Gastrocnemius medialis (tissue), 4 donors: ENCODE measurements around the gene CLSTN2. TPM values are rescaled to one million over a fixed set of nuclear protein-coding genes. Genes with fewer than 3 reads are reported as not detected.

ENCODE experiments used
- ATAC-seq, 2 donors: fragments of 150-250 bp; one replicate each; pipeline ENCODE4 v1.9.1; 2016
- DNase-seq, 2 donors: peaks; one replicate each; pipeline ENCODE4 v3.0.0-alpha.2; 2019
- H3K27ac ChIP-seq, 4 donors: fragments of 200-600 bp; sonication (generic); 1 replicate in 1 of 4; 2 replicates in 3 of 4; pipeline ENCODE4 v1.5.1; 2016 to 2018; ENCODE audit warnings: mild to moderate bottlenecking in 2 of 4, moderate library complexity in 1 of 4
- H3K27me3 ChIP-seq, 3 donors: fragments of 200-600 bp; sonication (generic) in 2 of 3; 1 replicate in 1 of 3; 2 replicates in 2 of 3; pipeline versions ENCODE4 v1.5.1 to v1.6.0; 2016 to 2019; ENCODE audit warnings: mild to moderate bottlenecking in 1 of 3, moderate library complexity in 1 of 3
- H3K36me3 ChIP-seq, 2 donors: fragments of 200-600 bp; sonication (generic) in 1 of 2; one replicate each; pipeline ENCODE4 v1.5.1; 2017 to 2018
- H3K4me1 ChIP-seq, 2 donors: fragments of 200-600 bp; sonication (generic) in 1 of 2; one replicate each; pipeline ENCODE4 v1.5.1; 2016 to 2017; ENCODE audit warnings: mild to moderate bottlenecking in 2 of 2
- H3K4me3 ChIP-seq, 4 donors: fragments of 200-600 bp; sonication (generic) in 3 of 4; 1 replicate in 1 of 4; 2 replicates in 3 of 4; pipeline ENCODE4 v1.5.1; 2016 to 2019; ENCODE audit warnings: mild to moderate bottlenecking in 2 of 4
- H3K9me3 ChIP-seq, 3 donors: fragments of 200-600 bp; sonication (generic) in 2 of 3; 1 replicate in 1 of 3; 2 replicates in 2 of 3; pipeline ENCODE4 v1.5.1; 2016 to 2019
- POLR2A ChIP-seq, 2 donors: fragments of 450-650 bp; IDR thresholded peaks; one replicate each; pipeline ENCODE4 v1.6.1; 2017; ENCODE audit warnings: antibody characterized with exemption in 2 of 2, mild to moderate bottlenecking in 2 of 2, moderate library complexity in 2 of 2
- in situ Hi-C, 4 donors: fragments of 200-750 bp; cut with MboI; loops; one replicate each; pipeline versions ENCODE4 v1.15.0 to v1.8.0; 2017; ENCODE audit warnings: low sequenced_read_pairs in 4 of 4
- intact Hi-C: fragments of 100-400 bp; cut with DNase I; formaldehyde crosslinking; loops from one replicate; pipeline ENCODE4 v1.15.1; 2023; ENCODE audit warnings: low total_unique reads
- total RNA-seq, 4 donors: library from RNA; depleted of rRNA; stranded (reverse); fragments of >200 nt; gene quantifications; one replicate each; pipeline versions ENCODE4 v1.1.0 to v1.2.3, GENCODE V29; 2016
- TF ChIP-seq, protein P1 (sequence below), 5 experiments: fragments of 450-650 bp in 3 of 5; fragments of 200-600 bp in 2 of 5; sonication (generic) in 2 of 5; IDR thresholded peaks in 4 of 5; conservative IDR thresholded peaks in 1 of 5; 1 replicate in 4 of 5; 2 replicates in 1 of 5; pipeline ENCODE4 v1.5.1; 2016 to 2019; ENCODE audit warnings: antibody characterized with exemption in 5 of 5, mild to moderate bottlenecking in 3 of 5, moderate library complexity in 3 of 5

The CLSTN2 gene
- total RNA-seq, 4 donors from 2014 or later = 1.1 to 4.9 (median 4.0) TPM

DNA sequence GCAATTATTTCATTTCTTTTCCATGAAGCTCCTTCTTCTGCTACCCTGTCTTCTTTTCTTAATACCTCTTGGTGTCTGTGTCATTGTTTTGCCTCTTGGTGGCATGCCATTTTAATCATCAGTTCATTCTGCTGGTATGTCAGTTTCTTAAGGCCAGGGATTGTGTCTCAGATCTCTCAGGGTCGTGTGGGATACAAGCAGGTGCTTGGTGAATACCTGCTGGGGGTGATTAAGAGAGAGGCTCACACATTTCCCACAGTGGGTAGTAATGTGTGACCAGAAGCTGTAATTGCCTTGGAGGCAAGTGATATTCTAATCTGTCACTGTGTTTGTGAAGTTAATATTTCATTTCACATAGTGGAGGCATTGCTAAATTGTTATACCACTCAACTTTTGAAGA is 381.5 kb downstream of the CLSTN2 start:
- H3K27ac ChIP-seq = no peak overlapping the region
- intact Hi-C loops = no loop called here
- DNase-seq (no peak), ATAC-seq (no peak)
- H3K4me3 ChIP-seq = no peak overlapping the region
- no peaks in the 10 kb centered on the region for H3K27me3 ChIP-seq
- in situ Hi-C loops = no loop called here
- no peak for TF ChIP-seq POLR2A (IDR thresholded peaks at IDR 0.05)
- TF ChIP-seq, protein P1, sequence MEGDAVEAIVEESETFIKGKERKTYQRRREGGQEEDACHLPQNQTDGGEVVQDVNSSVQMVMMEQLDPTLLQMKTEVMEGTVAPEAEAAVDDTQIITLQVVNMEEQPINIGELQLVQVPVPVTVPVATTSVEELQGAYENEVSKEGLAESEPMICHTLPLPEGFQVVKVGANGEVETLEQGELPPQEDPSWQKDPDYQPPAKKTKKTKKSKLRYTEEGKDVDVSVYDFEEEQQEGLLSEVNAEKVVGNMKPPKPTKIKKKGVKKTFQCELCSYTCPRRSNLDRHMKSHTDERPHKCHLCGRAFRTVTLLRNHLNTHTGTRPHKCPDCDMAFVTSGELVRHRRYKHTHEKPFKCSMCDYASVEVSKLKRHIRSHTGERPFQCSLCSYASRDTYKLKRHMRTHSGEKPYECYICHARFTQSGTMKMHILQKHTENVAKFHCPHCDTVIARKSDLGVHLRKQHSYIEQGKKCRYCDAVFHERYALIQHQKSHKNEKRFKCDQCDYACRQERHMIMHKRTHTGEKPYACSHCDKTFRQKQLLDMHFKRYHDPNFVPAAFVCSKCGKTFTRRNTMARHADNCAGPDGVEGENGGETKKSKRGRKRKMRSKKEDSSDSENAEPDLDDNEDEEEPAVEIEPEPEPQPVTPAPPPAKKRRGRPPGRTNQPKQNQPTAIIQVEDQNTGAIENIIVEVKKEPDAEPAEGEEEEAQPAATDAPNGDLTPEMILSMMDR (IDR thresholded peaks at IDR 0.05 in 4 of 5, conservative IDR thresholded peaks at IDR 0.05 in 1 of 5) = no peak
- no peaks in the 10 kb centered on the region for H3K4me1 ChIP-seq
- H3K36me3 ChIP-seq = no peaks in the 10 kb centered on the region
- H3K9me3 ChIP-seq = no peaks in the 10 kb centered on the region

DNA sequence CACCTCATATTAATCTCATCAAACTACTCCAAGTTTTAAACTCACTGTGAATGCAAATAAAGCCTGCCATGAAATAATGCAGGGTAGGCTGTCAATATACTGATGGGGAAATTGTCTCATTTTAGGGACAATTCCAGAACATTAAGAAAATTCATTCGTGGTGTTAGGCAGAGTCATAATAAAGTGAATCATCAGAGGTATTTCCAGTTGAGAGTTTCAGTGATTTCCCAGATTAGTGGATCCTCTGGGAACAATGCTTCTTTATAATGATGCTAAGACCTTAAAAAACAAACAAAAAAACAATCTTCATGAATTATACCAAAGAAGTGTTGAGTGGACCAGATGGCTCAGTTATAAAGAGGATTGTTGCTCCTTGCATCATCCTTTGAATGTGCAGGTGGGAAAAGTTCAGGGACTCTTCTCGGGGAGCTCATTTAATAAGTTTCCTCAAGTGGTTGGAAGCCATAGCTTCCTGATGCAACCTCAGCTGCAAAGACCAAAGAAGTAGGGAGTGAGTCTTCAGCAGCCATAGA is 381.9 kb downstream of the CLSTN2 start:
- intact Hi-C loops = no loop called here
- H3K27ac ChIP-seq = no peak overlapping the region
- H3K4me1 ChIP-seq = no peaks in the 10 kb centered on the region
- no peak for DNase-seq
- in situ Hi-C loops = no loop called here
- no peak for ATAC-seq
- H3K27me3 ChIP-seq = no peaks in the 10 kb centered on the region
- H3K9me3 ChIP-seq = no peaks in the 10 kb centered on the region
- TF ChIP-seq, protein P1 (IDR thresholded peaks at IDR 0.05 in 4 of 5, conservative IDR thresholded peaks at IDR 0.05 in 1 of 5) = no peak
- no peak for TF ChIP-seq POLR2A (IDR thresholded peaks at IDR 0.05)
- no peak overlapping the region for H3K4me3 ChIP-seq
- no peaks in the 10 kb centered on the region for H3K36me3 ChIP-seq

DNA sequence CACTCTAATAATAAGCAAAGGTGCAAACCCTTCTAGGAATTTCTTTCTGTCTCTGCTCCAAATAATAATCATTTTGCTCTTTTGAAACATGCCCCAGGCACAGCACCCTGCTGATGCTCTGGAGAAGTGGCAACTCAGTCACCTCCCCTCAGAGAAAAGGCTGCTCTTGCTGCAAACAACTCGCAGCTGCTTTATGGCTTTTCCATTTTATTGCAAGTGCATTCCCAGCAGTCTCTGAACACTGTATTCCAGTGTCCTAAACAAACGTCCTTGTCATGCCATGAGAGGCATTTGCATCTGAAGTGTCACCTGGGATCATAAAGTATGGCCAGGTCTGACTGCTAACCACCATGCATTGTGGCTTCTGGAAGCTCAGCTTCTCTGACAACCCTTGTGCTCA is 384.8 kb downstream of the CLSTN2 start:
- no peak for DNase-seq
- no peak overlapping the region for H3K4me3 ChIP-seq
- ATAC-seq = no peak
- H3K27ac ChIP-seq = no peak overlapping the region
- H3K9me3 ChIP-seq = no peaks in the 10 kb centered on the region
- no peaks in the 10 kb centered on the region for H3K36me3 ChIP-seq
- TF ChIP-seq POLR2A (IDR thresholded peaks at IDR 0.05) = no peak
- TF ChIP-seq, protein P1 (IDR thresholded peaks at IDR 0.05 in 4 of 5, conservative IDR thresholded peaks at IDR 0.05 in 1 of 5) = no peak
- in situ Hi-C loops (no loop called here), intact Hi-C loops (no loop called here)
- no peaks in the 10 kb centered on the region for H3K27me3 ChIP-seq
- H3K4me1 ChIP-seq = no peaks in the 10 kb centered on the region

DNA sequence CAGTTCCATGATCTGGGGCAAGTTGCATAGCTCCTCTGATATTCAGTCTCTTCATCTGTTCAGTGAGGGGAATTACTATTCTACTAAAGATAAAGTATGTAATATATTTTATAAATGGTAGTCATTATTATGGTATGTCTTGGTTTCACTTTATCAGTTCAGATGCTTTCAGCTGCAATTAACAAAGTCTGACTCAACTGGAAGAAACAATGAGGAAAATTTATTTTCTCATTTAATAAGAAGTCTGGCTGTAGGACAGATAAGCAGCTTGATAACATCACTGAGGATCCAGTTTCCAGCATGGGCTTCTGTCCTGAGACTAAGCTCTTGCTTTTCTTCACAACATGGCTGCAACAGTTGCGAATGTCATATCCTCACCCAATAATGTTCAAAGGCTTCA is 388.6 kb downstream of the CLSTN2 start:
- no peaks in the 10 kb centered on the region for H3K9me3 ChIP-seq
- no peaks in the 10 kb centered on the region for H3K27me3 ChIP-seq
- TF ChIP-seq POLR2A (IDR thresholded peaks at IDR 0.05) = no peak
- TF ChIP-seq, protein P1 (IDR thresholded peaks at IDR 0.05 in 4 of 5, conservative IDR thresholded peaks at IDR 0.05 in 1 of 5) = no peak
- no peak for DNase-seq
- ATAC-seq = no peak
- intact Hi-C loops (no loop called here), in situ Hi-C loops (no loop called here)
- H3K4me3 ChIP-seq = no peak overlapping the region
- no peak overlapping the region for H3K27ac ChIP-seq
- no peaks in the 10 kb centered on the region for H3K4me1 ChIP-seq
- no peaks in the 10 kb centered on the region for H3K36me3 ChIP-seq

DNA sequence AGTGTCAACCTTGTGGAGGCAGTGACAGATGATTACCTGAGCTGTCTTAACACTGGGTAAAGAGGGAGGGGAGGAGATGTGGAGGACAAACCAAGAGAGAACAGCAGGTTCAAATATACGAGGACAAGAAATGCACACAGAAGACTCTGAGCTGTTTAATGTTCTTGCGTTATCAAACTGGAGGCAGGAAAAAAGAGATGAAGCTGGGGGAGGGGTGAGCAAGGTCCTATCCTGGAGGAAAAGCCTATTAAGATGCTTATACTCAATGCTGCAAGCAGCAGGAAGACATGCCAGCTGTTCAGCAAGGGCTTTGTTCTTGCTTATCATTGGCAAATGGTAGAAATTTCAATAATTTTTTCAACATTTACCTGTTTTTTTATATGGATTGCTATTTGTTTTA is 397.1 kb downstream of the CLSTN2 start:
- ATAC-seq = no peak
- no peak overlapping the region for H3K4me3 ChIP-seq
- intact Hi-C loops (no loop called here), in situ Hi-C loops (loop anchor here in 1 of 4 donors (10.0 kb wide), 1 partner anchor 63 kb away; no protein-coding TSS in a partner anchor)
- no peaks in the 10 kb centered on the region for H3K27me3 ChIP-seq
- no peak overlapping the region for H3K27ac ChIP-seq
- no peaks in the 10 kb centered on the region for H3K4me1 ChIP-seq
- no peaks in the 10 kb centered on the region for H3K36me3 ChIP-seq
- TF ChIP-seq, protein P1 (IDR thresholded peaks at IDR 0.05 in 4 of 5, conservative IDR thresholded peaks at IDR 0.05 in 1 of 5) = no peak
- no peak for TF ChIP-seq POLR2A (IDR thresholded peaks at IDR 0.05)
- no peak for DNase-seq
- no peaks in the 10 kb centered on the region for H3K9me3 ChIP-seq
